Measurements from ENCODE around the gene TRPC3.

DNA sequence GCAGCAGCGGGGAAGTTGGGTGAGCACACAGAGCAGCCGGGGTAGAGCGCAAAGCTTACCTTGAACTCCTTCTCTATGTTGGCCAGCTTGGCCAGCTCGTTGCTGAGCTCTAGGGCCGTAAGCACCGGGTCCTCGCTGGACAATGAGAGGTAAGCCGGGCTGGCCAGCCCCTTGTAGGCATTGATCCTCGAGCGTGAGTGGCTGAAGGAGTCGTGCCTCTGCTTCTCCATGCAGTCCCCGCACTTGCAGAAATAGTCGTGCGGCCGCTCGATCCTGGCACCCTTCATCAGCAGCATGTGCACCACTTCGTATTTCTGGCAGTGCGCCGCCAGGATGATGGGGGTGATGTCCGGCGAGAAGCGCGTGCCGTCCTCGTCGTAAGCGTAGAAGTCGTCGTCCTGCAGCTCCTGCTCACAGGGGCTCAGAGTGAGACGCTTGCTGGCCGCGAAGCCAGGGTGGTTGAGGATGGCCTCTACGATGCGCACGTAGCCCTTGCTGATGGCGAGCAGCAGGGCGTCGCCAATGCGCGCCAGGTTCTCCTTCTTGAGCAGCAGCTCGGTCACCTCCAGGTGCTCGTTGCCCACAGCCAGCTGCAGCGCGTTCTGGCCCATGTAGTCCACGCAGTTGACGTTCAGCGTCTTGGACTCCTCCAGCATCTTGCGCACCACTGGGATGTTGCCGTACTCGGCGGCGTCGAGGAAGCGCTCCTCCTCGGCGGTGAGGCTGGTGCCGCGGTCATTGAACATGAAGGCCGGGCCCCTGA is 19.5 kb downstream of the TRPC3 start:
- TF ChIP-seq GABPA (IDR thresholded peaks at IDR 0.05; ENCODE audit: borderline replicate concordance, insufficient read depth, low read length) (no peak), HDAC6 (IDR thresholded peaks at IDR 0.05; ENCODE audit: low read depth, low read length) (no peak), KDM5A (IDR thresholded peaks at IDR 0.05; ENCODE audit: low read length) (no peak)
- TF ChIP-seq, protein P1, sequence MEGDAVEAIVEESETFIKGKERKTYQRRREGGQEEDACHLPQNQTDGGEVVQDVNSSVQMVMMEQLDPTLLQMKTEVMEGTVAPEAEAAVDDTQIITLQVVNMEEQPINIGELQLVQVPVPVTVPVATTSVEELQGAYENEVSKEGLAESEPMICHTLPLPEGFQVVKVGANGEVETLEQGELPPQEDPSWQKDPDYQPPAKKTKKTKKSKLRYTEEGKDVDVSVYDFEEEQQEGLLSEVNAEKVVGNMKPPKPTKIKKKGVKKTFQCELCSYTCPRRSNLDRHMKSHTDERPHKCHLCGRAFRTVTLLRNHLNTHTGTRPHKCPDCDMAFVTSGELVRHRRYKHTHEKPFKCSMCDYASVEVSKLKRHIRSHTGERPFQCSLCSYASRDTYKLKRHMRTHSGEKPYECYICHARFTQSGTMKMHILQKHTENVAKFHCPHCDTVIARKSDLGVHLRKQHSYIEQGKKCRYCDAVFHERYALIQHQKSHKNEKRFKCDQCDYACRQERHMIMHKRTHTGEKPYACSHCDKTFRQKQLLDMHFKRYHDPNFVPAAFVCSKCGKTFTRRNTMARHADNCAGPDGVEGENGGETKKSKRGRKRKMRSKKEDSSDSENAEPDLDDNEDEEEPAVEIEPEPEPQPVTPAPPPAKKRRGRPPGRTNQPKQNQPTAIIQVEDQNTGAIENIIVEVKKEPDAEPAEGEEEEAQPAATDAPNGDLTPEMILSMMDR (IDR thresholded peaks at IDR 0.05; ENCODE audit: control extremely low read depth in 1 of 3, insufficient read depth in 1 of 3, low read depth in 1 of 3, low read length in 3 of 3), result no peak
